Fibroblast of mammary gland (primary cell): Measurements from ENCODE around the gene BIN1.

Source experiments
- DNase-seq: peaks from one replicate; pipeline ENCODE4 v3.0.0-alpha.2; 2010; ENCODE audit warnings: low read depth
- H3K4me3 ChIP-seq: 2 replicates; pipeline ENCODE4 v1.5.1; 2011; ENCODE audit warnings: low read depth, mild to moderate bottlenecking, low read length, moderate library complexity; ENCODE audit not compliant: control insufficient read depth
- CTCF ChIP-seq: conservative IDR thresholded peaks from 2 replicates; pipeline ENCODE4 v1.5.1; 2011; ENCODE audit warnings: low read depth, low read length, inconsistent platforms; ENCODE audit not compliant: control insufficient read depth, insufficient read depth

The BIN1 gene

GRCh38 chr2:127072970-127073369 is 34.0 kb downstream of the BIN1 start:
- no peak for TF ChIP-seq CTCF
- H3K4me3 ChIP-seq, result no peak overlapping the region
- DNase-seq, result no peak

GRCh38 chr2:127072396-127072795 is 34.6 kb downstream of the BIN1 start:
- no peak for TF ChIP-seq CTCF
- no peak for DNase-seq
- H3K4me3 ChIP-seq, result no peak overlapping the region

- no peak for DNase-seq
Measured at GRCh38 chr2:127071901-127072328, 35.0 kb downstream of the BIN1 start.

GRCh38 chr2:127070221-127070620 is 36.7 kb downstream of the BIN1 start:
- no peak for TF ChIP-seq CTCF
- no peak overlapping the region for H3K4me3 ChIP-seq
- DNase-seq, result no peak

More at GRCh38 chr2:127071901-127072328, 35.0 kb downstream of the BIN1 start:
- H3K4me3 ChIP-seq, result no peak overlapping the region
- no peak for TF ChIP-seq CTCF

- no peak for TF ChIP-seq CTCF
- DNase-seq, result no peak
- H3K4me3 ChIP-seq, result no peak overlapping the region
Measured at GRCh38 chr2:127069536-127069935, 37.4 kb downstream of the BIN1 start.

- no peak for DNase-seq
- TF ChIP-seq CTCF, result no peak
Measured at GRCh38 chr2:127069003-127069402, 38.0 kb downstream of the BIN1 start.

GRCh38 chr2:127068351-127068741 is 38.6 kb downstream of the BIN1 start:
- H3K4me3 ChIP-seq, result no peak overlapping the region
- no peak for TF ChIP-seq CTCF
- no peak for DNase-seq

More at GRCh38 chr2:127069003-127069402, 38.0 kb downstream of the BIN1 start:
- H3K4me3 ChIP-seq, result no peak overlapping the region
